HG03159 (cell line): ENCODE results near the gene NABP2.
"Not testable (repeated sequence)": the region's sequence is repeated elsewhere in the genome, so short reads cannot be mapped to it uniquely, and the experiment has no call there.

ENCODE experiments used
- ATAC-seq: cut with Tn5 transposase; IDR thresholded peaks from one replicate; pipeline ENCODE4 v1.9.1; 2021; ENCODE audit warnings: mild to moderate bottlenecking, moderate library complexity; ENCODE audit not compliant: unreplicated experiment

The NABP2 gene

DNA sequence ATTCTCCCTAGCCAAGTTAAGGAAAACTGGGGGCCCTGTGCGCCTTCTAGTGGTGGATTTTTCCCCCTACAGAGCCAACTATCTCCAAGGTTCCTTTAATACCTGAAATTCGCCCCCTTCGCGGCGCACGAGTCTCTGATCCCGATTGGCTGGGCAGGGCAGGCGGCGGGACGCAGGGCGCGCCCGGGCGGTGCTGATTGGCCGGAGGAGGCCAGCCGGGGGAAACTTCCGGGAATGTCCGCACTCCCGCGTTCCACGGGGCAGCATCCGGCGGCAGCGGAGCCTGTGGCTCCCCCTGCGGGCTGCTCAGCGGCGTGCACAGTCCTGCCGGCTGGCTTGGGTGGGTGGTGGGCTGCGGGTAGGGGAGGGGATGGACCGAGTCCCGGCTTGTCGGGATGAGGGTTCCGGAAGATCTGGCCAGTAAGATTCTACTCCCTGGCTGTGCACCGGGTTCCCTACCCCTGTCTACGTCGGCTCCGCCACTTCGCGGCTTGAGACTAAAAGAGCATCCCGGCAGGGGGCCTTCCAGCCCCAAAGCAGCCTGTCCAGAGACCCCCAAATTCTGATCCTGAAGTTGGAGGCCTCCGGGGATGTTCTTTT is at the start of gene NABP2:
Gene NABP2 (plus strand): TSS at position 241 of the 600 bp plus-strand sequence. CDS start 515 bp downstream, outside the sequence.
- ATAC-seq = peak; percentile 64

DNA sequence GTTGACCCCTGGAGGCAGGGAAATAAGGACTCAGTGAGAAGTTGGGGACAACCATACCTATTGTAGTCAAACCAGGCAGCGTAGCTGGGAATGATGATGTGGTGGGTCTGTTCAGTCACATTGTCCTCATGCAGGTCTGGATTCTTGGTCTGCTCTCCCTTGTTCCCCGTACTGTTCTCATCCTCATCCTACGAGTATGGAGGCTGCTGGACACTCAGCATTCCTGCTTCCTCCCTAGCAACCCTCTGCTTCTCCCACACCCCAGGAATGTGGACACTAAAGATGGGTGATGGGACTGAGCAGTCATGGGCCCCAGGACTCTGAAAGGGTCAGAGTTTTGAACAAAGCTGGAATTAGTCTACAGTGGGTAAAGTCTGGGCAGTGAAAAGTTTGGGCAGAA is 45.8 kb upstream of the NABP2 start:
- no peak for ATAC-seq

DNA sequence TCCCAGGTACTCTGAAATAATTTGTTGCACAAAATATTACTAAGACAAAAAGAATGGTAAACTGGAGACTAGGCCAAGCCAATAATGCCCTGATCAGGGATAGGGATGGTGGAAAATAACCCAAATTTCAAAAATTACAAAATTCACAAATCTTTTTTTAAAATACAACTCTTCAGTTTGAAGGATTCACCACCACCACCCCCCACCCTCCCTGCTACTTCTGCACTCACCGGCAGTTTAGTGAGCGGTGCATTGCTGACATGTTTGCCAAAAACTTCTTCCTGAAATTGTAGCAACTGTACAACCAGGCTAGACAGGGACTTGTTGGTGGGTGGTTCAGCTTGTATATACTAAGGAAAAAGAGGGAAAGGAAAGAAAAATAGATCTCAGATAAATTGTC is 37.2 kb upstream of the NABP2 start:
- ATAC-seq = no peak

DNA sequence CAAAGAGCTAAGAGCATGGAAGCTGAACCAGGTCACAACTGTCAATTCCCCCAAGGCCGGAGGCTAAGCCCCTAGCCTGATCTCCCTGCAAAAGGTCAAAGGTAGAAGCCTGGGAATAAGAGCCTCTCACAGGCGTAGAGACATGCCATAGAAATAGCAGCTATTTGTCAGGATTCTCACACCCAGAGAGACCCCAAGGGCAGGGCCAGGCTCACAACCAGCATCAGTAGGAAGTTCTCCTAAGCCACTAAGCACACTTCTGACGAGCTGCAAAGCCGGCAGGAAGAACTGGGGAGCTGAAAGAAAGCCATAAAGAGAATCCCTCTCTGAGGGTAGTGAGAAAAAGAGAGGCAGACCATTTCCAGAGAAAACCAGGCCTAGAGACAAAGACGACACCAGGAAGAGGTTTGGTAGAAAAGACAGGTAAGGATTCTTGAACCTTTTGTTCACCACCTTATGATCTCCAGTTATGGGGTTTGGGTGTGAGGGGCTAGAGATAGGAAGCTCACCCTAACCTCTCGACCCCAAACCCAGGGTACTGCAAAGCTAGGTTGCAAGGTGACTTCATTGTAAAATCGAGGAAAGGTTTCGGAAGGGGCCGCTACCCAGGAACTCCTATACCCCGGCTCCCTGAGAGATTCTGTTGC is 35.9 kb upstream of the NABP2 start:
- ATAC-seq = no peak

DNA sequence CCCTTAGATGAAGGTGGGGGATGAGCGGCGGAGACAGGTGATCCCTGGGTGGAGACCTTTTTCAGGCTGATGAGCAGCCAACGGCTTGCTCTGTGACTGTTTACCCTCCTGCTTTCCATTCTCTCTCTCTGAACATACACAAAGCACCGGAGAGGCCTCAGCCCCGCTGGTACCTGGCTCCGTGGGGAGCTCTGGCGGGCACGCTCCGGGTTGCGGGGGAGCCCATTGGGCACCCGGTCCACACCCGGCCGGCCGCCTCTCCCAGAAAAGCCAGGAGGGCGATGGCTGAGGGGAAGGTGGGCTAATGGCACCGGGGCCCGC is 35.4 kb upstream of the NABP2 start:
- no peak for ATAC-seq

DNA sequence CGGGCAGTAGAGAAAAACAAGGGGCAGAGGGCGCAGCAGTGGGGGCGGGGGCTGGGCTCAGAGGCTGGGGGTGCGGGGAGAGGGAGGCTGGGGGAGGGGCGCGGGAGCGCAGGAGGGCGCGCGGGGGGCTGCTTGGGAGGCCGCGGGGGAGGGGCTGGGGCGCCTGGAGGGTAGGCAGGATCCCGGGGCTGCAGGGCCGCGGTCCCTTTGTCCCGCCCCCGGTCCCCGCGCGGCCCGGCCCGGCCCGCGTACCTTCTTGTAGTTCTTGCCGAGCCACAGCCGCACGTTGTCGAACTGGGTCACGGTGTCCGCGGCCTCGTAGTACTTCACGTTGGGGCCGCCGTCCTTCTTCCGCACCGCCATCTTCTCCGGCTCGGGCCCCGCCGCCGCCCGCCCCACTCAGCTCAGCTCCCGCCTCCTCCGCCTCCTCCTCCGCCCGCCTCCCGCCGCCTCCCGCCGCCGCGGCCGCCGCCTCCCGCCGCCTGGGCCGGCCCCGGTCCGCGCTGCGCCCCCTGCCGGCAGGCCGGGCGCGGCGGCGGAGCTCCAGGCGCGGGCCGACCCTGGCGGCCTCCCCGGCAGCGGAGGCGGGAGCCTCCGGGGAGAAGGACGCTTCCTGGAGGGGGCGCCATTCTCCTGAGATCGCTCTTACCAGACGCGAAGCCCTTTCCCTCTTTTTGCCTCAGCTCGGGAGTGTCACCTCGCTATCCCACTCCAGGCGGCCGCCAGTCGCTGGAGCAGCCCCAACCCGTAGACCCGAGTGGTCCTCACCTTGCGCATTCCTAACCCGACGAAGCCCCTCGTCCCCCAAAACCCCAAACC is 34.8 kb upstream of the NABP2 start, which contains the start of gene SMARCC2:
Gene SMARCC2 (minus strand): TSS at position 385 of the 819 bp plus-strand sequence. CDS start 22 bp downstream, at position 363.
- ATAC-seq = peak; percentile 70

DNA sequence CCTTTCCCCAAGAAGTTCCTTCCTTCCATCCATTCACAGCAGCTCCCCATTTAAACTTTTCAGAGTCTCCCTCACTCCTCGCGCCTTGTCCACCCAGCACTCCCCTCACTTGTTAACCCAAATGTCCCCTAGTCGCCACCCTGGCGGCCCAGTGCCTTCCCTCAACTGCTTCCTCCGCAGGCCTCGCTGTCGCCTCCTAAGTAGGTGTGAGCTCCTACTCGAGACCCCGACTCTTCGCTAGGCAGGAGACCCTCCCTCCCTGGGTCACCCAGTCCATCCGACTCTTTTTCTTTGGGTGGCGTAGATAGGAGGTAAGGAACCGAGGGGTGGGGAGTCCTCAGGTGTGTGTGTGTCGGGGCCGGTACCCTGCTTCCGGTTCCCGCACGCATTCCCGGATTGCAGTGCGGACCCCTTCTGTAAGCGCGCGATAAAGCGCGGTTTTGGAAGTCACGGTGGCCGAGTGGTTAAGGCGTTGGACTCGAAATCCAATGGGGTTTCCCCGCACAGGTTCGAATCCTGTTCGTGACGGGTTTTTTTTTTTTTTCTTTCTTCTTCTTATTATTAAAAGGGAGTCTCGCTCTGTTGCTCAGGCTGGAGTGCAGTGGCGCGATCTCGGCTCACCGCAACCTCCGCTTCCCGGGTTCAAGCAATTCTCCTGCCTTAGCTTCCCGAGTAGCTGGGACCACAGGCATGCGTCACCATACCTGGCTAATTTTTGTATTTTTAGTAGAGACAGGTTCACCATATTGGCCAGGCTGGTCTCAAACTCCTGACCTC is 34.0 kb upstream of the NABP2 start:
- ATAC-seq = peak; percentile 51

DNA sequence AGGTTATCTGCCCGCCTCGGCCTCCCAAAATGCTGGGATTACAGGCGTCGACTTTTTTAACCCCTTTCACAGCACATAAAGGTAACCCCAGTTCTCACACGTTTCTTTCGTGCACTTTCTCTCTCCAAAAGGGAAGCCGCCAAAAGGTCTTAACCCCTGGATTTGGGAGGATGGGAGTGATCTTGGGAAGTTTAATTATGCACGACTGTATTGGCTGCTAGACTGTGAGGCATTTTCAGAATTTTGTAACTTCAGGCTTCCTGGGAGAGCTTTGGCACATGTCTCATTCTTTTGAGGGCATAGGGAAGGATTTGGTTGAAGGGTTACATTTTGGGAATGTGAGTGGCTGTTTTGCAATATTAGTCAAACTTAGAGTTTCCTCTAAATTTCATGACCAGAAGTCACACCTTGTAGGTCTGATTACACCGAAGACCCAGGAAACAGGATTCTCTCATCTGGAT is 33.4 kb upstream of the NABP2 start:
- ATAC-seq = no peak

DNA sequence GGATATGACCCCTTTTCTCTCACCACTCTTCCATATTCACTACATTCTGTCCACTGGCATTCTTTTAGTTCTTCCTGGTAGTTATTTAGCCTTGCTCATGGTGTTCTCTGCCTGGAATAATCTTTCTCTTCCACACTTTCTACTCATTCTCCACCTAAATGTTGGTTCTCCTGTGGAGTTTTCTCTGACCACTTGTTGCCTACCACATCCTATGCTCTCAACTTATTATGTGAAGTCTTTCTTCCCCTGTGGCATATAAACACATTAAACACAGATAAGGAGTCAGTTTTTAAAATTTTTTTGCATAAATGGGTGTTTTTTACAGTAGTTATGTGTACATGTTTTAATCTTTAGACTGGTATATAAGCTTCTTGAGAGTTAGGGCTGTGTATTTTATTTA is 31.6 kb upstream of the NABP2 start:
- no peak for ATAC-seq

DNA sequence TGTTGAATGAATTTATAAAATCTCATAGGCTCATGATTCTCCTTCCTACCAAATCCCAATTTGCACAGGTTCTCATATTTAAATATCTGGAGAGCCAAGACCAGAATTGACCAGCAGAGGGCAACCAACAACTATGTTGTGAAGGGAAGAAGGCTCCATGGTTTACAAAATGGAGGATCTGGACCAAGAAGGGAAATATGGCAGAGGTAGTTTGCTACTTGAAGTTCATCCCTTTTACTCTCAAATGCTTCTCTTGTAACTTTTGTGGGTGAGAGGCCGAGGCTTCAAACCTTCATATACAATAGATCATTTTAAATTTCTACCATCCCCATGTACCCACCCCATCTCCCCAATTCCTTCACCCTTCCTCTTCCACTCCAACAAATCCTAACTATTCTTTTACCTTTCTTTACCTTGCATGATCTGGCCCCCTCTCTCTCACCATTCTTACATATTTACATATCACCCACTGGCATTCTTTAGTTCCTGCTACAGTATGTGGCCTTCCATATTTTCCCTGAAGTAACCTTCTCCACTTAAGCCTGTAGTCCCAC is 31.0 kb upstream of the NABP2 start:
- ATAC-seq = no peak

DNA sequence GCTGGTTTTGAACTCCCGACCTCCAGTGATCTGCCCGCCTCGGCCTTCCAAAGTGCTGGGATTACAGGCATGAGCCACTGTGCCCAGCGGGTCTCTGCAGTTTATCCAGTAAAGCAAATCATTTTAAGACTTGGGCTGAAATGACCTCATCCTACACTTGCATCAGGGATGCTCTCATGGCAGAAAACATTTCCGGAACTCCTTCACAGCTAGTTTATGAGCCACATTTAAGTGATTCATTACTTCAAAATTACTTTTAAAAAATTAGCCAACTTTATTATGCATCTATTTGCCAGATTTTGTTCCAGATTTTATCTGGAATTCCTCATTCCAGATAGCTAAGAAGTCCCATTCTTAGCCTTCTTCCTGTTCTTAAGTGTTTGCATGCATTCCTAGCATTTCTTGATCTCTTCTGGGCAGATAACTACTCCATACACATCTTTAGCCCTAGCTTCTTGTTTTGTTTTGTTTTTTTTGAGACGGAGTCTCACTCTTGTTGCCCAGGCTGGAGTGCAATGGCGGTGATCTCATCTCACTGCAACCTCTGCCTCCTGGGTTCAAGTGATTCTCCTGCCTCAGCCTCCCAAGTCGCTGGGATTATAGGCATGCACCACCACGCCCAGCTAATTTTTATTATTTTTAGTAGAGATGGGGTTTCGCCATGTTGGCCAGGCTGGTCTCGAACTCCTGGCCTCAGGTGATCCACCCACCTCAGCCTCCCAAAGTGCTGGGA is 27.2 kb upstream of the NABP2 start:
- not testable (repeated sequence) for ATAC-seq

DNA sequence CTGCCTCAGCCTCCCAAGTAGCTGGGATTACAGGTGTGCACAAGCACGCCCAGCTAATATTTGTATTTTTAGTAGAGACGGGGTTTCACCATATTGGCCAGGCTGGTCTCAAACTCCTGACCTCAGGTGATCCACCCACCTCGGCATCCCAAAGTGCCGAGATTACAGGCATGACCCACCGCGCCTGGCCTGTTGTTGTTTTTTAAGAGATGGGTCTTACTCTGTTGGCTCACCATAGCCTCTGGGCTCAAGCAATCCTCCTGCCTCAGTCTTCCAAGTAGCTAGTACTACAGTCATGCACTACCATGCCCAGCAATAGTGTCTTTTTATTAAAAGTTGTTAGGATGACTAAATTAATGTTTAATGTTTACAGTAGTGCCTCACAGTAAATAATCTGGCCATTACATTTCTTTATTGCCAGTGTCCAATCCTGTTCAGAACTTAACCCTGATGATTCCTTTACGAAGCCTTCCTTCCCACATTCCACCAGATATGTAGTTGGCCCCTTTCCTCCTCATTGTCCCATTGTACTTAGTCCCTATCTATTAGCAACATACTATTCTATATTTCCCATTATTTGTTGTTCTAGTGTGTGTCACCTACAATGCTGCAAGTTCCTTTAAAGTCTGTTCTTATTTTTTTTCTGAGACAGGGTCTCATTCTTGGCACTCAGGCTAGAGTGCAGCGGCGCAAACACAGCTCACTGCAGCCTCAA is 26.1 kb upstream of the NABP2 start:
- ATAC-seq = no peak

DNA sequence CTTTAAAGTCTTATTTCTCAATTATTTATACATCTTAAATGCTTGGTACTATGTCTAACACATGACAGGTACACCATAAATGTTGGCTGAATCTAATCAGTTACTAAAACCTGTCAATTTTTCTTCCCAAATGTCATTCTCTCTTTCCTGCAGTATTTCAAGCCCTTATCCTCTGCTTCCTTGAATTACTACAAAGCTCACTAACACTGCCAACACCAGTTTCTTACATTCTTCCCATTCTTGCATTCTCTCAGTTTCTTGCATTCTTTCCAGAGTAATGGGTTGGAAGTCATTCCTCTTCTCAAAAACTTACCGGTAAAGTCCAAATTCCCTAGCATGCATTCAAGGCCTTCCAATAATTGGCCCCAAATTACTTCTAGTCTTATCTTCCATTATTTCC is 25.3 kb upstream of the NABP2 start:
- ATAC-seq = no peak

DNA sequence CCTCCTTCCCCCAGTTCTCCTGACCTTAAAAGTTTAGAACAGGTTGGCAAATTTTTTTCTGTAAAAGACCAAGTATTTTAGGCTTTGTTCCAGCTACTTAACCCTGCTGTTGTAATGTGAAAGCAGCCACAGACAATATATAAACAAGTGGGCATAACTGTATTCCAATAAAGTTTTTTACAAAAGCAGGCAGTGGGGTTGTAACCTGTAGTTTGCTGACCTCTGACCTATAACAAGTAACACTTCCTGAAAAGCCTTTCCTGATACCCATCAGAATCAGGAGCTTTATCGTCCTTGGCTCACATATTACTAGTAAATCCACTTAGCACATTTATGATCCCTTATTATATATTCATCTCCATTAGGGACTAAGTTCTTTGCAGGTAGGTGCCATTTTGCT is 21.8 kb upstream of the NABP2 start:
- ATAC-seq = no peak

DNA sequence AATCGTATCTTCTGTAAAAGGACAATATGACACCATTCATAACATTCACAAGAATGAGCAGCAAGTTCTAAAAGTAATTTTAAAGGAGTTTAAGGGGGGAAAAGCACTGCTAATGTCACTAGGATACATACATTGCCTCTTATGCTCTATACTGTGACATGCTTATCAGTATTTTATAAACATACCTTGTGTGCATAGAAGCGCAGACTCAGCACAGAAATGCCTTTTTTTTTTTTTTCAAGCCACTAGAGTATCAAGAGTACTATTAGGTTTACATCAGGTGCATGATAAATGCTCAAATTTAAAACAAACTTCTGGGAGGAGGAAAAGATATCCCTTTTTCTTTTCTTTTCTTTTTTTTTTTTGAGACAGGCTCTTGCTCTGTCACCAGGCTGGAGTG is 21.3 kb upstream of the NABP2 start:
- no peak for ATAC-seq

DNA sequence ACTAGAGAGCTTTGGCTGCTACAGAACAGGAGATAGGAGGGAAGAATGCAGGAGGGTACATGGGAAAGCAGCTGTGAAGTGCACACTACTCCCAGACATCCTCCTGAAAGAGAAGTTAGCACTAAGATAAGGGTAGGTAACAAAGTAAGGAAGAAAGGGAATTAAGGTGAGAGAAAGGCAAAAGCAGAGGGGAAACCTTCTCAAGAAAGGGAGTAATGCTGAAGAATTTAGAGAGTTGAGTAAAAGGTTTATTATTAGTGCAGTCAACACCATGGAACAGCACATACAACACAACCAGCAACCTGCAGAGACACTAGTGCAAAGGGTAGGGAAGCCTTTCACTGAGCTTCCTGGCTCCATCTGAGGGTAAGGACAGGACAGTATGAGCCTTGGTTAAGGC is 19.9 kb upstream of the NABP2 start:
- ATAC-seq = no peak

DNA sequence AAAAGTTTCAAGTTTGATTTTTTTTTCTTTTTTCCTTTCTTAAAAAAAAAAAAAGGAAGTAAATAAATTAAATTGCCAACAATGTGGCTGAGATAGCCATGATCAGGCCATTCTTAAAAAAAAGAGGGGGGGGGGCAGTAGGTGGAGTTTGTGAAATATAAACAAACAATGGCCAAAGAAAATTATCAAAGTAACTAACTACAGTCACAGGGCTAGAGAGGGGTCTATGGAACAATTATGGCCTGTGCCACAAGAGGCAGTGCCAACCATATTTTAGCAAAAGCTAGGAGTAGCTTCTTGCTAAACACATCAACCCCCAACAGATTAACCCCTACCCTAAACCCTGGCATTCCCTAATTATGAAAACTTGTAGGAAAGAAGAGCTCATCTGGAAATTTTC is 18.7 kb upstream of the NABP2 start:
- ATAC-seq = no peak

DNA sequence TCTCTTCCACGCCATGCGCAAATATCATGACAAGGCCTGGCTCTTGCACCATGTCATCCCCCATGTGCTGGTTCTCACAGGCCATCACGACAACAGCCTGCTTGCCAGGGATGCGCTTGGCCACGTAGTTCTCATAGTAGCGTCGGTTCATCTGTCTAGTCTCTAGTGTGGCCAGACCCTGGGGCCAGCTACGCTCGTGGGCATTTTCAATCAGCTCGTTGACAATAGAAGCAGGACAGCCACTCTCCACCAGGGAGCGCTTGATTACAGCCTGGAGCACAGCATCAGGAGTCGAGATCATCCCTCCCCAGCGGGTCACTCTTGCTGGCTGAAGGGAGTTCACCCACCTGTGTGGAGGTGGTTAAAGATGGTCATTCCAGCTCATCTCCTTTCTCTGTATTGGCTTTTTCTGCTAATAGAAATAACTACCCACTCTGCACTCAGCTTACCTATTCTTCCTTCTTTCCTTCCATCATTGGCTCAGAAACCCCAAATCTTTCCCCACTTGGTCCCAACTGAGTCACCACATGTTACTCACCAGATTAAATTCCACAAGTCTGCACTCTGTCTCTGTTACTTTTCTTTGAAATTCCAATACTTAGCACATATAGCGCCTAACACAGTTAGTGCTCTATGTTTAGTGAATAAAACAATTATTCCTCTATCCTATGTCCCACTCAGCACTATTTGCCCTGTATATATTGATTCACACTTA is 17.5 kb upstream of the NABP2 start:
- ATAC-seq = no peak

DNA sequence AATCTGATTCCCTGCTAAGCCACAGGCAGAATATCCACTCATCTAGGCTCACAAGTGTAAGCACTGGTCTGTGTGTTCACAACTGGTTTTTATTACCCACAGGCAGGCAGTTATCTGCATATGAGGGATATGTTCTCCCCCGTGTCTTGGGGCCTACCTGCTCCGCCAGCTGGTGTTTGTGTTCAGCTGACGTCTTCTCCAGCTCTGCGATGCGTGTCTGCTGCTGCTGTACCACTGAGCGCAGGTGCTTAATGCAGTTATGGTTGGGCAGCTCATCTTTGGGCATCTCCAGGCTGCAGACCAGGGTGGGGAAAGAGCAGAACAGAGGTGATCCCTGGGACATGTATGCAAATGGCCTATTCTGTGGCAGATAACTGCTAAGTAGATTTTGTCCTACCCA is 16.1 kb upstream of the NABP2 start:
- ATAC-seq = no peak
